GM13976 (cell line): ENCODE data around the gene TMEM131L.
A peak's percentile ranks its signal among the peaks of the same experiment; 100 is the strongest.

Source experiments
- DNase-seq: peaks from one replicate; pipeline ENCODE4 v3.0.0; 2012; ENCODE audit warnings: low spot score
- in situ Hi-C: fragments of 300-500 bp; cut with MboI; formaldehyde crosslinking; loops from one replicate; pipeline ENCODE4 v1.12.0; 2022; ENCODE audit warnings: low sequenced_read_pairs, mixed read lengths, inconsistent platforms; ENCODE audit not compliant: unreplicated experiment
- TF ChIP-seq, protein P1 (sequence below): IDR thresholded peaks from 2 replicates; pipeline ENCODE4 v1.5.1; 2012; ENCODE audit warnings: borderline replicate concordance, mild to moderate bottlenecking; ENCODE audit not compliant: insufficient read depth; ENCODE audit errors: extremely low read depth, missing control alignments, control extremely low read depth

The TMEM131L gene

DNA sequence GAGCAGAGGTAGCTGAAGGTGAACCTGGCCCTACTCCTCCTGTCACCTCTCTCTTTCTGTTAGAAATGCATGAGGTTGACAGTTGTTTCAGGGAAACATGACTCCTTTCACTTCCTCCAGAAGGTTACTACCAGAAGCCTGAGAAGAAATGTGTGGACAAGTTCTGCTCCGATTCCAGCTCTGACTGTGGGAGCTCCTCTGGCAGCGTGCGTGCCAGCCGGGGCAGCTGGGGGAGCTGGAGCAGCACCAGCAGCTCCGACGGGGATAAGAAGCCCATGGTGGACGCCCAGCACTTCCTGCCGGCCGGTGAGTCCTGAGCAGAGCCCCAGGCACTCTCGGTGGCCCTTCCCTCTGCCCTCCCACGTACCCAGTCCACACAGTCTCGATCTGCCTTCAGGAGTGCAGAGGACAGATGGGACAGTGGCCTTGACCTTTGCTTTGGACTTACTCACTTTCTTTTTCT lies 156.6 kb downstream of the TMEM131L start:
- in situ Hi-C loops = no loop called here
- no peak for DNase-seq
- TF ChIP-seq, protein P1, sequence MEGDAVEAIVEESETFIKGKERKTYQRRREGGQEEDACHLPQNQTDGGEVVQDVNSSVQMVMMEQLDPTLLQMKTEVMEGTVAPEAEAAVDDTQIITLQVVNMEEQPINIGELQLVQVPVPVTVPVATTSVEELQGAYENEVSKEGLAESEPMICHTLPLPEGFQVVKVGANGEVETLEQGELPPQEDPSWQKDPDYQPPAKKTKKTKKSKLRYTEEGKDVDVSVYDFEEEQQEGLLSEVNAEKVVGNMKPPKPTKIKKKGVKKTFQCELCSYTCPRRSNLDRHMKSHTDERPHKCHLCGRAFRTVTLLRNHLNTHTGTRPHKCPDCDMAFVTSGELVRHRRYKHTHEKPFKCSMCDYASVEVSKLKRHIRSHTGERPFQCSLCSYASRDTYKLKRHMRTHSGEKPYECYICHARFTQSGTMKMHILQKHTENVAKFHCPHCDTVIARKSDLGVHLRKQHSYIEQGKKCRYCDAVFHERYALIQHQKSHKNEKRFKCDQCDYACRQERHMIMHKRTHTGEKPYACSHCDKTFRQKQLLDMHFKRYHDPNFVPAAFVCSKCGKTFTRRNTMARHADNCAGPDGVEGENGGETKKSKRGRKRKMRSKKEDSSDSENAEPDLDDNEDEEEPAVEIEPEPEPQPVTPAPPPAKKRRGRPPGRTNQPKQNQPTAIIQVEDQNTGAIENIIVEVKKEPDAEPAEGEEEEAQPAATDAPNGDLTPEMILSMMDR = no peak

DNA sequence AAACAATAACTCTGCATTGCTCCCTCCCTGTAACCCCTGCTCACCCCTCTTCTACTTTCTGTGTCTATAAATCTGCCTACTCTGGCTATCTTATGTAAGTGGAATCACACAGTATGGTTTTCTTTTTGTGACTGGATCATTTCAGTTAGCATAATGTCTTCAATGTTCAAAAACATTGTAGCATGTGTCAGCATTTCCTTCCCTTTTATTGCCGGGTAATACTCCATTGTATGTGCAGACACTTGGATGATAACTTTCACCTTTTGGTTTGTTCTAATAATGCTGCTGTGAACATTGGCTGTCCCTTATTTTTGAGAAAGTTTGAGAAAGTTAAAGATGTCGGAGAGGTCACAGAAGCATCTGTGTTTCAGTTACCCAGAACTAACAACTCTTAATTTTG lies 157.3 kb downstream of the TMEM131L start:
- no peak for DNase-seq
- TF ChIP-seq, protein P1 = no peak
- in situ Hi-C loops = no loop called here

DNA sequence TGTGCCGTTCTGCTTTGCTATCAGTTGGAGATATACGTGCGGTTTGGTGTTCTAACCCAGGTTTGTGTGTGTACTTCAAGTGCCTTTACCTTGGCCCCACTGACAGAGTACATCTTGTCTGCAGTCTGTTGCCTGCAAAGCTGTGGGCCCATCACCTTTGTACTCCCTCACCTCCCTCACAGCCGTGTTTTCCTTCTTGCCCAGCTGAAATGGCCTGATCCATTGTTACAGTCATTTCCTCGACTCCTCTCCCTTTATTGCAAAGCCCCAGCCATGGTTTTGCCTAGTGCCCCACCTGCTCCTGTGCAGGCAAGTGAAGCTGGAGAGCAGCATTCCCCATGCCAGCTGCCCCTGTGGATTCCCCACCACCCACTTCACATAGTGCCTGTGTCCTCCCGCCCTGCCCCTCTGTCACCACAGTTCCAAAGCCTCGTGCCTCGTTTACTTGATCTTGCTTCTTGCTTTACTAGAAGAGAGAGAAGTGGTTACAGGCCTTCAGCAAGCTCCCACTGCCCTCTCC lies 162.7 kb downstream of the TMEM131L start:
- DNase-seq = no peak
- in situ Hi-C loops = no loop called here

DNA sequence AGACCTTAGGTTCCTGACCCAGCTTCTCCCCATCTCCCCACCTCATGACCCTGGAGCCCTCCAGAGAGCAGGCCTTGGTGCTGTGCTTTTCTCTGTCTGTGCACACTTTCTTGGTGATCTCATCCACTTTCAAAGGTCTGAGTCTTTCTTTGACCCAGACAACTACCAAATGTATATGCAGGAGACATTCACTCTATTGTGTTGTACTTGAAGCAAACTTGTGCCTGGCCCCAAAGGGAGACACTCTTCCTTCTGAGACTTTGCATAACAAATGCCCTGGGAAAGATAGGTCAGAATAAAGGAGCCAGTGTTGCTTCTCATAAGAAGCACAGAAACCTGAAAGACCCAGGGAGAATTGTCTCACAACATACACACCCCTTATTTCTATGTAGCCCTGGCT lies 163.6 kb downstream of the TMEM131L start:
- DNase-seq = no peak
- in situ Hi-C loops = loop anchor here (10.0 kb wide), 1 partner anchor 285 kb away; the partner anchor contains the start of gene MND1
- TF ChIP-seq, protein P1 = no peak

More for the DNA sequence above, 162.7 kb downstream of the TMEM131L start:
- TF ChIP-seq, protein P1 = no peak

DNA sequence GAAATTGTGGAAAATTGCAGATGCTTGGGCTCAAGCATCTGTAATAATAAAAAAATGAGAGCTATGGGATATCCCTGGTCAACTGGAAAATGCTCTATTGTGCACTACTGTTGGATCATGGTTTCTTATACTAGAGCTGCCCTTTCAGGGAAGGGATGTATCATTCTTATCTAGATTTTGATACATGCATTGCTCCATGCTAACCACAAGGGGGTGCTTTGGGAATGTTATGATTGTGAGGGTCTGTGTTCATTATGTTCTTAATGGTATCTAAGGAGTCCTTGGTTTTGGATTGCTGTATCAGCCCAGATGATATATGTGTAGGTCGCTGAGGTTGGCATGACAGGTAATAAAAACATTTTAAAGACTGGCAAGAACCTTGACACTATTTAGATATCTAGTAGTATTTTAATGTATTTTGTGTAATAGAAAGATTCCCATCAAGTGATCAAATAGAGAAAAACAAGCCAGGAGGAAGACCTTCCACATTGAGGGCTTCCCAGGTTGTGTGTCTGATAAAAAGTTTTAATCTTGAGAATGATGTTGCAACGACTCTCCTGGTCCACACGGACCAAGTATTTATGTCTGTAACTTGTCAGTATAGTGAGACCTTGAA lies 168.7 kb downstream of the TMEM131L start:
- no peak for DNase-seq
- in situ Hi-C loops = loop anchor here (10.0 kb wide), 1 partner anchor 290 kb away; the partner anchor contains the start of gene MND1

DNA sequence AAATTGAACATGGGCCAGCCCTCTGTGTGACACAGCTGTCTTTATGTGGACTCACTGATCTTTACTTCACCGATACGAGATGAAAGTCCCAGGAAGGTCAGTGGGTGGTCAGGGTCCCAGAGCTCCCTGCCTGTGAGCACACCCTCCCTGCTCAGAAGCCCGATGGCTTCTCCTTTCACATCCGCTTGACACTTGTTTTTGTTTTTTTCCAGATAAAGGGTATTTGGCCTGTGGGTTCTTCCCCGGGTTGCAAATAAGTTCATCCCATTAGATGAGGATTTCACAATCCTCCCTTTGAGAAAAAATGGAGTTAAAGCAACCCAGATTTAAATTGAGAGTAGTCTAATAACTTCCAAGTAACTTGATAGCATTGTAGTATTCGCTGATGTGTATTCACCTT lies 169.7 kb downstream of the TMEM131L start:
- in situ Hi-C loops = loop anchor here (10.0 kb wide), 1 partner anchor 291 kb away; the partner anchor contains the start of gene MND1
- DNase-seq = no peak
- TF ChIP-seq, protein P1 = no peak

More for the DNA sequence above, 168.7 kb downstream of the TMEM131L start:
- TF ChIP-seq, protein P1 = peak; percentile 7
